Loucy (cell line): ENCODE data around the gene SLC39A3.

Experiments
- H2AFZ ChIP-seq: fragments of 200-600 bp; sonication (generic); 2 replicates; pipeline ENCODE4 v1.6.0; 2016; ENCODE audit warnings: antibody characterized with exemption, mild to moderate bottlenecking, low read length, moderate library complexity
- H3F3A ChIP-seq: fragments of 200-600 bp; 2 replicates; pipeline ENCODE4 v1.6.0; 2016; ENCODE audit warnings: antibody characterized with exemption, low read depth, mild to moderate bottlenecking
- H3K27me3 ChIP-seq: fragments of 200-600 bp; sonication (generic); 2 replicates; pipeline ENCODE4 v1.6.1; 2014; ENCODE audit warnings: low read length, mild to moderate bottlenecking; ENCODE audit not compliant: insufficient read depth, poor library complexity, severe bottlenecking
- H3K36me3 ChIP-seq: fragments of 200-600 bp; sonication (generic); 2 replicates; pipeline ENCODE4 v1.6.1; 2016; ENCODE audit warnings: low read length; ENCODE audit not compliant: insufficient read depth
- H3K4me1 ChIP-seq: fragments of 200-600 bp; sonication (generic); 2 replicates; pipeline ENCODE4 v1.5.1; 2014; ENCODE audit warnings: low read length, mild to moderate bottlenecking; ENCODE audit not compliant: insufficient read depth, poor library complexity, severe bottlenecking
- H3K4me2 ChIP-seq: fragments of 200-600 bp; sonication (generic); 2 replicates; pipeline ENCODE4 v1.6.0; 2014; ENCODE audit warnings: antibody characterized with exemption, low read length, low read depth, mild to moderate bottlenecking; ENCODE audit not compliant: poor library complexity, severe bottlenecking
- H3K4me3 ChIP-seq: fragments of 200-600 bp; sonication (generic); 2 replicates; pipeline ENCODE4 v1.5.1; 2014; ENCODE audit warnings: low read length, mild to moderate bottlenecking, mixed read lengths; ENCODE audit not compliant: poor library complexity, severe bottlenecking
- H3K79me2 ChIP-seq: fragments of 200-600 bp; sonication (generic); 2 replicates; pipeline ENCODE4 v1.6.1; 2014; ENCODE audit warnings: low read length; ENCODE audit not compliant: insufficient read depth
- H3K9ac ChIP-seq: fragments of 200-600 bp; sonication (generic); 2 replicates; pipeline ENCODE4 v1.6.0; 2014; ENCODE audit warnings: mild to moderate bottlenecking, low read depth, low read length, moderate library complexity; ENCODE audit not compliant: poor library complexity, severe bottlenecking
- H3K9me2 ChIP-seq: fragments of 200-600 bp; sonication (generic); replicated peaks from 2 replicates; pipeline ENCODE4 v1.6.1; 2016; ENCODE audit warnings: low read depth, low read length, mixed read lengths
- H3K9me3 ChIP-seq: fragments of 200-600 bp; sonication (generic); 2 replicates; pipeline ENCODE4 v1.6.1; 2014; ENCODE audit warnings: mild to moderate bottlenecking, antibody characterized with exemption, low read length, low read depth; ENCODE audit not compliant: insufficient read depth
- H4K20me1 ChIP-seq: fragments of 200-600 bp; sonication (generic); 2 replicates; pipeline ENCODE4 v1.6.0; 2014; ENCODE audit warnings: antibody characterized with exemption, low read length, mild to moderate bottlenecking; ENCODE audit not compliant: insufficient read depth, poor library complexity, severe bottlenecking
- EZH2phosphoT487 ChIP-seq: fragments of 200-600 bp; IDR thresholded peaks from 2 replicates; pipeline ENCODE4 v1.6.1; 2018; ENCODE audit warnings: antibody characterized with exemption, mild to moderate bottlenecking, moderate library complexity, borderline replicate concordance
- TF ChIP-seq, protein P1 (sequence below): fragments of 200-600 bp; sonication (generic); conservative IDR thresholded peaks from 2 replicates; pipeline ENCODE4 v1.5.1; 2014; ENCODE audit warnings: mild to moderate bottlenecking, antibody characterized with exemption, low read length

SLC39A3 gene

DNA sequence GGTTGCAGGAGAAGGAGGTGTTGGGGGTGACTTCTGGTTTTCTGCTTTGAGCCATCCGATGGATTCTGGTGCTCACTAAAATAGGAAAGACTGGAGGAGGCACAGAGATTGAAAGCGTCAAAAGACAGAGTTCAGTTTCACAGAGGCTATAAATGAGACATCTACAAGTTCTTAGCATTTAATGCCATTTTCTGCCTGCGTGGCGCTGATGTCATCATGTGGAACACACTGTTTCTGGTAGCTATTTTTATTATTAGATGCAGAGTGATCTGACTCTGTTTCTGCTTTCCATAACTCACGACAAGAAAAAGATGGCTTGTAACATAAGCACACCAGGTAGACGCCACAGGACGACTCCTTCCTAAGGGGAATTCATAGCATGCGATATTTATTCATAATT lies 3.3 kb upstream of the SLC39A3 start:
- no peaks in the 10 kb centered on the region for H3K9me2 ChIP-seq
- no peak overlapping the region for H3K4me2 ChIP-seq
- peaks cover 10% of the 10 kb centered on the region for H4K20me1 ChIP-seq
- no peaks in the 10 kb centered on the region for H3K36me3 ChIP-seq
- H2AFZ ChIP-seq, result no peak overlapping the region
- peaks cover 11% of the 10 kb centered on the region for H3K79me2 ChIP-seq
- H3K4me1 ChIP-seq, result no peaks in the 10 kb centered on the region
- H3K4me3 ChIP-seq, result no peak overlapping the region
- H3K9me3 ChIP-seq, result no peaks in the 10 kb centered on the region
- H3F3A ChIP-seq, result peaks cover 6% of the 10 kb centered on the region
- TF ChIP-seq, protein P1, sequence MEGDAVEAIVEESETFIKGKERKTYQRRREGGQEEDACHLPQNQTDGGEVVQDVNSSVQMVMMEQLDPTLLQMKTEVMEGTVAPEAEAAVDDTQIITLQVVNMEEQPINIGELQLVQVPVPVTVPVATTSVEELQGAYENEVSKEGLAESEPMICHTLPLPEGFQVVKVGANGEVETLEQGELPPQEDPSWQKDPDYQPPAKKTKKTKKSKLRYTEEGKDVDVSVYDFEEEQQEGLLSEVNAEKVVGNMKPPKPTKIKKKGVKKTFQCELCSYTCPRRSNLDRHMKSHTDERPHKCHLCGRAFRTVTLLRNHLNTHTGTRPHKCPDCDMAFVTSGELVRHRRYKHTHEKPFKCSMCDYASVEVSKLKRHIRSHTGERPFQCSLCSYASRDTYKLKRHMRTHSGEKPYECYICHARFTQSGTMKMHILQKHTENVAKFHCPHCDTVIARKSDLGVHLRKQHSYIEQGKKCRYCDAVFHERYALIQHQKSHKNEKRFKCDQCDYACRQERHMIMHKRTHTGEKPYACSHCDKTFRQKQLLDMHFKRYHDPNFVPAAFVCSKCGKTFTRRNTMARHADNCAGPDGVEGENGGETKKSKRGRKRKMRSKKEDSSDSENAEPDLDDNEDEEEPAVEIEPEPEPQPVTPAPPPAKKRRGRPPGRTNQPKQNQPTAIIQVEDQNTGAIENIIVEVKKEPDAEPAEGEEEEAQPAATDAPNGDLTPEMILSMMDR, result no peak
- TF ChIP-seq EZH2phosphoT487, result no peak
- H3K9ac ChIP-seq, result no peak overlapping the region
- peaks cover 5% of the 10 kb centered on the region for H3K27me3 ChIP-seq

DNA sequence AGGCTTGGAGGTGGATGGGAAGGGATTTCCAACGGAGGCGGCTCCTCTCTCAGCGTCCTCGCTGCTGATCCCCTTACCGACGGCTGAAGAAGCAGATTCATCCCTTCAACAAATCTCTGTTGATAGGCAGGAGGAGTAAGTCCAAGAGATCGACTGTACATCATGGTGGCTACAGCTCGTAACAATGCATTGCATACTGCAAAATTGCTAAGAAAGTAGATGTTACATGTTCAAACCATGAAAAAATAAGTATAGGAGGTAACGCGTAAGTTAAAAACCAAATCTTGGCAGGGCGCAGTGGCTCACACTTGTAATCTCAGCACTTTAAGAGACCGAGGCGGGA lies 468 bp upstream of the SLC39A3 start:
- Histone ChIP-seq H3K9me3 (peaks cover 5% of the 10 kb centered on the region; the same call in 1 of the 2 replicates), H3K79me2 (peaks cover 39% of the 10 kb centered on the region), H3K4me2 (no peak overlapping the region), H3K9ac (no peak overlapping the region), H3K4me3 (no peak overlapping the region), H3K36me3 (peaks cover 19% of the 10 kb centered on the region; the same call in 1 of the 2 replicates), H3K4me1 (peaks cover 17% of the 10 kb centered on the region), H3K9me2 (no peaks in the 10 kb centered on the region), H3K27me3 (peaks cover 5% of the 10 kb centered on the region), H3F3A (peaks cover 6% of the 10 kb centered on the region), H2AFZ (no peak overlapping the region), H4K20me1 (peaks cover 37% of the 10 kb centered on the region)
- TF ChIP-seq EZH2phosphoT487, result no peak
- TF ChIP-seq, protein P1, result no peak

DNA sequence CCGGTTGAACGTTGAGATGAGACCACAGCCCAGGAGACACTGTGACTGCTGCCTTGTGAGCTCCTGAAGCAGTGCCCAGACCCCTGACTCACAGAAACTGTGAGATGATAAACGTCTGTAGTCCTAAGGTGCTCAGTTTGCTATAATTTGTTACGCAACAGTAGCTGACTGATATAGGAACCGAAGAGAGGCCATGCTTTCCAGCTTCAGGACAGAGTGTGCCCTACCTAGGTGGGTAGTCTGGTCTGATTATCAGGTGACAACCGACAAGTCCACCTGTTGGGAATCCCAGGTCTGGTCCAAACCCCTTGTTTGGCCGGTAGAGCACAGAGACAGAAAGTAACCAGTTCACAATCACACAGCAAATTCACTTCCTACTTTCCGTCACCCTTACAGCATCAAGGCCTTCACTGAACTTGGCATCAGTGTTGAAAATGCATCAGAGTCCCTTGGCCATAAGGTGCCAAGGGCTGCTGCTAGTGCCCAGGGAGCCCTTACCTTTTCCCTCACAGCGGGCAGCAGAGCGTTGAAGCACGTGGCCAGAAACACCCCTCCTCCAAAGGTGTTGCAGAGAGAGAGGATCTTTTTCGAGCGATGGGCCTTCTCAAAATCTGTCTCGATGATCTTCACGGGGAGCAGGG lies 3.1 kb downstream of the SLC39A3 start:
- Histone ChIP-seq H3K4me1 (peaks cover 17% of the 10 kb centered on the region), H3K27me3 (peaks cover 5% of the 10 kb centered on the region), H3K9me3 (peaks cover 5% of the 10 kb centered on the region; the same call in 1 of the 2 replicates), H3K9ac (no peak overlapping the region), H3K9me2 (no peaks in the 10 kb centered on the region), H2AFZ (no peak overlapping the region), H3K4me3 (peak overlapping the region; percentile 100), H3K4me2 (peak overlapping the region; percentile 78), H3K79me2 (peaks cover 62% of the 10 kb centered on the region), H3K36me3 (peaks cover 49% of the 10 kb centered on the region; the same call in 1 of the 2 replicates), H4K20me1 (peaks cover 62% of the 10 kb centered on the region), H3F3A (peaks cover 6% of the 10 kb centered on the region)
- TF ChIP-seq, protein P1, result no peak
- TF ChIP-seq EZH2phosphoT487, result no peak
